IPS-11a (cell line): ENCODE measurements around the gene PTPRA.
"Not testable (repeated sequence)": the region's sequence is repeated elsewhere in the genome, so short reads cannot be mapped to it uniquely, and the experiment has no call there.

Experiments used
- H3K4me3 ChIP-seq: one replicate; pipeline ENCODE4 v1.5.1; 2013; ENCODE audit warnings: low read depth, low read length, control low read depth

The PTPRA gene

DNA sequence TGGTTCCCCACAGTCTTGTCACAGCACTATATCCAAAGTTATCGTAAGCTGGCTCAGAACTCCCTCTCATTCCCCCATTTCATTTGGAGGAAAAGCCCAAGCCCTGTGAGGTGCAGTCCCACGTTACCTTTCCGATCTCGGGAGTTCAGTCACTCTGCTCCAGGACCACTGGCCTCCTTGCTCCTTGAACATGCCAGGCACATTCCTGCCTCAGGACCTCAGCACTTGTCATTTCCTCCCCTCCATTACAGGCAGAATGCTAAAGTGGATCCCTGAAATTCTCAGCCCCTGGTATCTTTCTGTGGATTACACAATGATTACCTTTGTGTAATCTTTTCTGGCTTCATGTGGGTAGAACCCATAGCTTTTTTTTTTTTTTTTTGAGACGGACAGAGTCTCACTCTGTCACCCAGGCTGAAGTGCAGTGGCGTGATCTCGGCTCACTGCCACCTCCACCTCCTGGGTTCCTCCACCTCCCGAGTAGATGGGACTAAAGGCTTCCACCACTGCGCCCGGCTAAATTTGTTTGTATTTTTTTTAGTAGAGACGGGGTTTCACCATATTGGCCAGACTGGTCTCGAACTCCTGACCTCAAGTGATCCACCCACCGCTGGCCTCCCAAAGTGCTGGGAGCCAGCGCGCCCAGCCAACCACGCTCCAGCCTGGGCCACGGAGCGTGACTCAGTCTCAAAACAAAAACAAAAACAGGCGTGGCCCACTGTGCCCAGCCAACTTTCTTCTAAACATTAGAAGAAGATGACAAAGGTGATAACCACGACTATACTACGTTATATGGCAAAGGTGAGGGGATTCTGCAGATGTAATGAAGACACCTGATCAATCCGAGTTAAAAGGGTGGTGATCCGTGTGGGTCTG is 194.1 kb downstream of the PTPRA start:
- H3K4me3 ChIP-seq = no peak overlapping the region

DNA sequence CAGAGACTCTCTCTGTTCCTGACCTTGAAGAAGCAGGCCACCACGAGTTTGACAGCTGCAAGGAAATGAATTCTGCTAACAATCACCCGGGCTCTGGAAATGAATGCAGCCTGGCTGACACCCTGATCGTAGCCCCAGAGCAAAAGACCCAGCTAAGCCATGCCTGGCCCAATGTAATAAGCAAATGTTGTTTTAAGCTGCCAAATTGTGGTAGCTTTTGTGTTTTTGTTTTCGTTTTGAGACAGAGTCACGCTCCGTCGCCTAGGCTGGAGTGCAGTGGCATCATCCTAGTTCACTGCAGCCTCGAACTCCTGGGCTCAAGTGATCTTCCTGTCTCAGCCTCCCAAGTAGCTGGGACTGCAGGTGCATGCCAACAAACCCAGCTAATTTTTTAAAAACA is 194.8 kb downstream of the PTPRA start:
- no peak overlapping the region for H3K4me3 ChIP-seq

DNA sequence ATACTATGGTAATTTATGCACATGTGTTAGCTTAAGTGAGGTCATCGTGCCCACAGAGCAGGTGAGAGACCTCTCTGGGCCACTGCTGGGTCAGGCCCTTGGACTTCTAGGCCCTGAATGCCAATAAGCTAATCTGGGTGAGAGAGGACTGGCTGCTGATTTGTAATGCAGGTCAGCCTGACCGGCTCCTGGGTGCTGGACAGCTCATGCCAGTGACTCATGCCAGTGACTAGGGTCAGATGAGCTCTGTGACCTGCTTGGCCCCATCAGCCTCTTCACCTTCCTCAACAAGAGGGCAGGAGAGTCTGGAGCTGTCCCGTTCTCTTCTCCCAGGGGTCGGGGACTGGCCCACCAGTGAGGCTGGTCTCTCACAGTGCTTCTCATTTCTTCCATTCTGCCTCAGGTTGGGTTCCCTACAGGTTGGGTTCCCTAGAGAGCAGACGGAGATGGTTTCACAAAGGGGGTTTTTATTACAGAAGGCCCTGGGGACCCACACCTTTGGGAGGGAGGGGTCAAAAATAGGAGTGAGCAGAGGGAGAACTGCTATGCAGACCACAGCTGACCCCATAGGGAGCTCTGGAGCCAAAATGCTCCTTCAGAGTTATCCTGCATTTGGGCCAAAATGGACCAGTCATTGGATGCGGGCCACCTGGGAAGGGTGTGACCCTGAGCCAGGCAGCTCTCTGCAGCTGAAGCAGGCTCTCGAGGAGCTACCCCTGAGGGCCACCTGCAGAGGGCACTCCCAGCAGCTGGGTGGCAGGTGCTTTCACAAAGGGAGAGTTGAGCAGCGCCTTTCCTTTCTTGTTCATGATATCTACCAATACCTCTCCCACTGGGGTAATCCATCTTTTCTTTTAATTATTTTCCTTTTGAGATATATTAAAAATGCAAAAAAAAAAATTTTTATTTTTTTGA is 196.0 kb downstream of the PTPRA start:
- no peak overlapping the region for H3K4me3 ChIP-seq

- H3K4me3 ChIP-seq = no peak overlapping the region
These were observed 197.4 kb downstream of the PTPRA start for GRCh38 chr20:3070725-3071124.

DNA sequence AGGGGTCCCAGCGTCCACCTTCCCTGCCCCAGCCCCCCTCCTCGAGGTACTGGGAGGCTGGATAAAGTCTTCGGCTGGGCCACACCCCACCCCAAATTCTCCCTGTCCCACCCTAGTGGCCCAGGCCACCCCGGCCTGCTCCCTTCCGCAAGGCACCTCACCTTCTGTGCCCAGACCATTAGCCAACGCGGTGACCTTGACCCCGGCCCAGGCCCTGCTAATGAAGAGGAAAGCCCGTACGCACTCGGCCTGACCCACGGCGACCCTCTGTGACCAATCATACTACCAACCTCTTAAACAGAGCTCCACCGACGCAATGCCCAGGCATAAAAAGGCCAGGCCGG is 198.0 kb downstream of the PTPRA start:
- H3K4me3 ChIP-seq = no peak overlapping the region

DNA sequence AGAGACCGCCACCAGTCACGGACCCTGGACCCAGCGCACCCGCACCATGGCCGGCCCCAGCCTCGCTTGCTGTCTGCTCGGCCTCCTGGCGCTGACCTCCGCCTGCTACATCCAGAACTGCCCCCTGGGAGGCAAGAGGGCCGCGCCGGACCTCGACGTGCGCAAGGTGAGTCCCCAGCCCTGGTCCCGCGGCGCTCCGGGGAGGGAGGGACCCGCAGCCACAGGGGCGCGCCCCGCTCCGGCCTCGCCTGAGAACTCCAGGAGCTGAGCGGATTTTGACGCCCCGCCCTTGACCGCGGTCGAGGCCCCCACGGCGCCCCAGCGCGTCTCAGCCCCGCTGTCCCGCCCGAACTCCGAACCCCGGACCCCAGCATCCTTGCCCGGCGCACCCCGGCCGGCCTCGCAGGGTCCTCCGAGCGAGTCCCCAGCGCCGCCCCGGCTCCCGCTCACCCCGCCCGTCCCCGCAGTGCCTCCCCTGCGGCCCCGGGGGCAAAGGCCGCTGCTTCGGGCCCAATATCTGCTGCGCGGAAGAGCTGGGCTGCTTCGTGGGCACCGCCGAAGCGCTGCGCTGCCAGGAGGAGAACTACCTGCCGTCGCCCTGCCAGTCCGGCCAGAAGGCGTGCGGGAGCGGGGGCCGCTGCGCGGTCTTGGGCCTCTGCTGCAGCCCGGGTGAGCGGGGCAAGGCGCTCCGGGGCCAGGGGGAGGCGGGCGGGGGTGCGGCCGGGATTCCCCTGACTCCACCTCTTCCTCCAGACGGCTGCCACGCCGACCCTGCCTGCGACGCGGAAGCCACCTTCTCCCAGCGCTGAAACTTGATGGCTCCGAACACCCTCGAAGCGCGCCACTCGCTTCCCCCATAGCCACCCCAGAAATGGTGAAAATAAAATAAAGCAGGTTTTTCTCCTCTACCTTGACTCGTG is 198.6 kb downstream of the PTPRA start, which contains the start of gene OXT:
Gene OXT (plus strand): TSS at position 11 of the 920 bp plus-strand sequence. CDS start 36 bp downstream, at position 47.
- H3K4me3 ChIP-seq = peak within 1 kb of the TSS; percentile 13

GRCh38 chr20:3072530-3073250 is 199.4 kb downstream of the PTPRA start:
- H3K4me3 ChIP-seq = peak overlapping the region; percentile 4

- not testable (repeated sequence) for H3K4me3 ChIP-seq
These were observed 200.0 kb downstream of the PTPRA start for GRCh38 chr20:3073251-3073643.

DNA sequence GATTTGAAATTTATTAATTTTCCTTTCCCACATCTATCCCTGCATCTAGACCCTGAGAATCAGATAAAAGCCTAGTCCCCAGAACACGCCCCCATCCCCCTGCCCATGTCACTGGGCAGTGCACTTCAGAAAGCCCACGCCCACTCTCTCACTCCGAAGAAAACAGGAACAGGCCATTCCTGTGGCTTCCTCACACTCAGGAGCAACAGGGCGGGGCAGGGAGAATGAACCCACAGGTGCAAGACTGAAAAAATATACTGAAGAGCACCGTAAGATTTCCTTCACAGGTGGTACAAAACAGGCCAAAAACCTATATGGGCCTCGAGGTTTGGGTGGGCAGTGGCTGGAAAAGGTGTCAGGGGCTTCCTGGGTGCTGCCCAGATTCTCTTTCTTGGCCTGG is 201.5 kb downstream of the PTPRA start:
- H3K4me3 ChIP-seq = no peak overlapping the region

- not testable (repeated sequence) for H3K4me3 ChIP-seq
These were observed 202.0 kb downstream of the PTPRA start for GRCh38 chr20:3075315-3075714.

GRCh38 chr20:3077618-3078134 is 204.4 kb downstream of the PTPRA start:
- no peak overlapping the region for H3K4me3 ChIP-seq

DNA sequence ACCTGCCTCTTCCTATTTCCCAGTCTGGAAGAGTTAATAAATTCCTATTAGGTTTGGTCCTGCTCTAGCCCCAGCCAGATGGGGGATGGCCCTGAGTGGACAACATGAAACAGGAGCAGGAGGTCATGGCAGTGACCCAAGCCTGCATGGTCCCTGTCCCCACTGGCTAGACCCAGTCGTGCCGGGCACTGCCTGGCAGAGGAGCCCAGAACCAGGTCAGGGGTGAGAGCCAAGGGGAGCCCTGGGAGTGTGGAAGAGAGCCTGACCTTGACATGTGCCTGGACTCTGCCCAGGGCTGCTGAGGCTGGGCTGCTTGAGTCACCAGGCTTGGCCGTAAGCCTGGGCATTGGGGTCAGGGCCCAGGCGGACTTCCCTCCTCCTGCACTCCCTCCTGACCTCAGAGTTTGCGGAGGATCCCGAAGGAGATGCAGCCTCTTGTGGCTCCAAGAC is 207.7 kb downstream of the PTPRA start:
- H3K4me3 ChIP-seq = no peak overlapping the region

GRCh38 chr20:3081641-3082040 is 208.4 kb downstream of the PTPRA start:
- no peak overlapping the region for H3K4me3 ChIP-seq

- H3K4me3 ChIP-seq = no peak overlapping the region
These were observed 209.1 kb downstream of the PTPRA start for GRCh38 chr20:3082306-3082951.

- peak overlapping the region; percentile 8 for H3K4me3 ChIP-seq
These were observed 210.0 kb downstream of the PTPRA start for GRCh38 chr20:3082955-3083952.

DNA sequence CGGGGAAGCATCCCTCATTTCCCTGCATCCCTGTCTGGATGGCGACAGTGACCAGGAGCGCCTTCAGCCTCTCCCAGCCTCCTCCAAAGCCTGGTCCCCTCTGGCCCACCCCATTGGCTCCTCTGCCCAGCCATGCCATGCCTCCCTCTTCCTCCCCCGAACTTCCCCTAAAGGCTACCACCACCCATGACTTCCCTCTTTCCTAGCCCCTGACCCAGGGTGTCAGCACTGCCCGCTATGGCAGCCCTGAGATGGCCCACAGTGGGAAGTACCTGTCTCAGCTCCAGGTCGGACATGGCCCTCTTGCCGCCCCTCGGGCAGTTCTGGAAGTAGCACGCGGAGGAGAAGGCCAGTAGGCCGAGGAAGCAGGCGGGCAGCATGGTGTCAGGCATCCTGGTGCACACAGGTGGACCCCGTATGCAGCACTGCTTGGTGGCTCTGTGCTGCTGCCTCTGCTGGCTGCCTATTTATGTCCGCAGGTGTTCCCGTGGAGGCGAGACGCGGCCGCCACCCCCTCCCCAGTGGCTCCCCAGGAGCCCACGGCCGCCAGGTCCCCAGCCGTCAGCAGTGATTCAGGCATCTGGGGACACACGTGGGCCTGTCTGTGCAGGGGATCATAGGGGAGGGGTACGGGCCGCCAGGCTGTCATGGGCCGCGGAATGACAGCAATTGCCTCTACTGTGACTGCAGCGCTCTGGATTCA is 211.2 kb downstream of the PTPRA start, which contains the start of gene AVP:
Gene AVP (minus strand): TSS at position 442 of the 703 bp plus-strand sequence. CDS start 50 bp downstream, at position 392.
- H3K4me3 ChIP-seq = no peak within 1 kb of the TSS

DNA sequence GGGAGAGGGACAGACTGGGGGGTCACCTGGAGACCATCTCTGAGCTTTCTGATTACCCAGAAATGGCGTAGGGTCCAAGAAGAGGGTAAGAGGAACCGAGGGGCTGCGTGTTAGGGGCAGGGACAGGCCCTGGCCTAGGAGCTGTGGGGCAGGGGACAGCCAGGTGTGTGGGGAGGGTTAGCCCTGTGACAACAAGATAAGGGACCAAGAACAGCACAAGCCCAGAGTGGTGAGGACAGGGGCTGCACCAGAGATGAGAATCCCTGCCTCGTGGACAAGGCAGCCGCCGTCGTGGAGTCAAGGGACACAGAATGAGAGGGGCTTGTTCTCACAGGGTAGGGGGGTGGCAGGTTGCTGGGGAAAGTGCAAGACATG is 211.7 kb downstream of the PTPRA start:
- no peak overlapping the region for H3K4me3 ChIP-seq
